GM21737 (cell line): ENCODE measurements around the gene SCARF1.

Experiments
- ATAC-seq: cut with Tn5 transposase; IDR thresholded peaks from one replicate; pipeline ENCODE4 v1.9.1; 2021; ENCODE audit warnings: mild to moderate bottlenecking, moderate library complexity; ENCODE audit not compliant: unreplicated experiment

The SCARF1 gene

GRCh38 chr17:1628856-1629503 is 16.6 kb downstream of the SCARF1 start:
- ATAC-seq = peak; percentile 47

- peak; percentile 35 for ATAC-seq
Measured at GRCh38 chr17:1627982-1628855, 17.3 kb downstream of the SCARF1 start, which contains the start of gene SLC43A2. SLC43A2 (minus strand) TSS chr17:1628834; CDS start chr17:1627874, 960 bp downstream.

GRCh38 chr17:1627182-1627981 is 18.1 kb downstream of the SCARF1 start:
- ATAC-seq = no peak

GRCh38 chr17:1626333-1626732 is 19.2 kb downstream of the SCARF1 start:
- no peak for ATAC-seq

GRCh38 chr17:1625581-1625980 is 20.0 kb downstream of the SCARF1 start:
- ATAC-seq = no peak

GRCh38 chr17:1625053-1625452 is 20.5 kb downstream of the SCARF1 start:
- ATAC-seq = no peak

GRCh38 chr17:1624650-1625049 is 20.9 kb downstream of the SCARF1 start:
- ATAC-seq = no peak

GRCh38 chr17:1623057-1623630 is 22.4 kb downstream of the SCARF1 start:
- no peak for ATAC-seq

GRCh38 chr17:1621273-1621954 is 24.1 kb downstream of the SCARF1 start:
- ATAC-seq = no peak

- no peak for ATAC-seq
Measured at GRCh38 chr17:1620486-1620885, 25.0 kb downstream of the SCARF1 start.

GRCh38 chr17:1617620-1618174 is 27.8 kb downstream of the SCARF1 start:
- no peak for ATAC-seq

GRCh38 chr17:1616101-1616500 is 29.4 kb downstream of the SCARF1 start:
- ATAC-seq = no peak

GRCh38 chr17:1612400-1612799 is 33.1 kb downstream of the SCARF1 start:
- no peak for ATAC-seq

- no peak for ATAC-seq
Measured at GRCh38 chr17:1611715-1612114, 33.8 kb downstream of the SCARF1 start.

GRCh38 chr17:1608676-1609075 is 36.9 kb downstream of the SCARF1 start:
- no peak for ATAC-seq

GRCh38 chr17:1607971-1608320 is 37.6 kb downstream of the SCARF1 start:
- no peak for ATAC-seq

GRCh38 chr17:1606352-1606985 is 39.1 kb downstream of the SCARF1 start:
- ATAC-seq = no peak

- no peak for ATAC-seq
Measured at GRCh38 chr17:1605681-1606351, 39.7 kb downstream of the SCARF1 start.

- ATAC-seq = no peak
Measured at GRCh38 chr17:1604831-1605528, 40.6 kb downstream of the SCARF1 start.
